D721Med (cell line): ENCODE data around the gene PACSIN2.

Source experiments
- DNase-seq: peaks from one replicate; pipeline ENCODE4 v3.0.0; 2011; ENCODE audit warnings: low spot score; ENCODE audit not compliant: insufficient read length
- FAIRE-seq: peaks from 2 replicates; lab custom pipeline; 2011; peaks lifted over from hg19 to GRCh38; lab: Jason Lieb, UNC
- TF ChIP-seq, protein P1 (sequence below): IDR thresholded peaks from 2 replicates; pipeline ENCODE4 v1.5.1; 2012; ENCODE audit warnings: mild to moderate bottlenecking, control low read depth; ENCODE audit not compliant: insufficient read depth; ENCODE audit errors: missing control alignments

Gene PACSIN2

DNA sequence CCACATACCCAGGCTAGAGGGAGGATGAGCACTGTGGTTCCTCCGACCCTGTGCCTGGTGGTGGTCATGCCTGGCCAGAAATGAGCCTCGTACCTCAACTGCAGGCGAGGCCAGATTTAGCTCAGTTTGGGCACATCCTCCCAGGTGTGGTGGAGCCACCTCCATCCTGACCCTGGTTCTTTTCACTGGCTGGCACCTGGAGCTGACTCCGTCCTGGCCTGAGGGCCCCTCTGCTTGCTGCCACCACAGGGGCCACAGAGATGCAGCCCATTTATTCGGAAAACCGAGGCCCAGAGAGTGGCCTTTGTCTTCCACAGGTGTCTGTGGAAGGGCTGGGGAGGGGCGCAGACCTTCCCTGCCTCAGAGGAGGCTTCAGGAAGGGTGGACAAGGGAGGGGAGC lies 148.8 kb downstream of the PACSIN2 start:
- TF ChIP-seq, protein P1, sequence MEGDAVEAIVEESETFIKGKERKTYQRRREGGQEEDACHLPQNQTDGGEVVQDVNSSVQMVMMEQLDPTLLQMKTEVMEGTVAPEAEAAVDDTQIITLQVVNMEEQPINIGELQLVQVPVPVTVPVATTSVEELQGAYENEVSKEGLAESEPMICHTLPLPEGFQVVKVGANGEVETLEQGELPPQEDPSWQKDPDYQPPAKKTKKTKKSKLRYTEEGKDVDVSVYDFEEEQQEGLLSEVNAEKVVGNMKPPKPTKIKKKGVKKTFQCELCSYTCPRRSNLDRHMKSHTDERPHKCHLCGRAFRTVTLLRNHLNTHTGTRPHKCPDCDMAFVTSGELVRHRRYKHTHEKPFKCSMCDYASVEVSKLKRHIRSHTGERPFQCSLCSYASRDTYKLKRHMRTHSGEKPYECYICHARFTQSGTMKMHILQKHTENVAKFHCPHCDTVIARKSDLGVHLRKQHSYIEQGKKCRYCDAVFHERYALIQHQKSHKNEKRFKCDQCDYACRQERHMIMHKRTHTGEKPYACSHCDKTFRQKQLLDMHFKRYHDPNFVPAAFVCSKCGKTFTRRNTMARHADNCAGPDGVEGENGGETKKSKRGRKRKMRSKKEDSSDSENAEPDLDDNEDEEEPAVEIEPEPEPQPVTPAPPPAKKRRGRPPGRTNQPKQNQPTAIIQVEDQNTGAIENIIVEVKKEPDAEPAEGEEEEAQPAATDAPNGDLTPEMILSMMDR, result no peak
- no peak for FAIRE-seq

DNA sequence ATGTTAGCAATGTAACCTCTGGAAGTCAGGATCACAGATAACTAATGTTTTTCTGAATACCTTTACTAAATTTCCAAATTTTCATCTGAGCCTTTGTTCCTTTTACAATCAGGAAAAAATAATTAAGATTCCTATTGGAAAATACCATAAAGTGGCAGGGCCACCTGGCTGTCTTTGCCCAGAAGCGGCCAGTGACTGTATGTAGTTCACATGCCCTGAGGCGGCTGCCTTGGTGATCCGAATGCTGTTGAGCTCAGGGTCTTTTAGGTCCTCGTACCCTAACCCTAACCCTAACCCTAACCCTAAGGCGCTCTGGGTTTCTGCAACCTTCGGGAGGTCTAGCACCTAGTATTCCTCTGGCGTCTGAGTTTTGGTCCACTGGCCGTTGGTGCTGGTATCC lies 149.4 kb downstream of the PACSIN2 start:
- FAIRE-seq, result no peak
- TF ChIP-seq, protein P1, result no peak
- no peak for DNase-seq

More for the DNA sequence above, 148.8 kb downstream of the PACSIN2 start:
- no peak for DNase-seq

GRCh38 chr22:42863349-42863961 lies 151.5 kb downstream of the PACSIN2 start:
- TF ChIP-seq, protein P1, result no peak
- DNase-seq (no peak), FAIRE-seq (no peak)

GRCh38 chr22:42862045-42862734 lies 152.8 kb downstream of the PACSIN2 start:
- FAIRE-seq (no peak), DNase-seq (no peak)
- TF ChIP-seq, protein P1, result no peak

- TF ChIP-seq, protein P1, result no peak
- no peak for FAIRE-seq
Measured at GRCh38 chr22:42860968-42861367, 154.0 kb downstream of the PACSIN2 start.

DNA sequence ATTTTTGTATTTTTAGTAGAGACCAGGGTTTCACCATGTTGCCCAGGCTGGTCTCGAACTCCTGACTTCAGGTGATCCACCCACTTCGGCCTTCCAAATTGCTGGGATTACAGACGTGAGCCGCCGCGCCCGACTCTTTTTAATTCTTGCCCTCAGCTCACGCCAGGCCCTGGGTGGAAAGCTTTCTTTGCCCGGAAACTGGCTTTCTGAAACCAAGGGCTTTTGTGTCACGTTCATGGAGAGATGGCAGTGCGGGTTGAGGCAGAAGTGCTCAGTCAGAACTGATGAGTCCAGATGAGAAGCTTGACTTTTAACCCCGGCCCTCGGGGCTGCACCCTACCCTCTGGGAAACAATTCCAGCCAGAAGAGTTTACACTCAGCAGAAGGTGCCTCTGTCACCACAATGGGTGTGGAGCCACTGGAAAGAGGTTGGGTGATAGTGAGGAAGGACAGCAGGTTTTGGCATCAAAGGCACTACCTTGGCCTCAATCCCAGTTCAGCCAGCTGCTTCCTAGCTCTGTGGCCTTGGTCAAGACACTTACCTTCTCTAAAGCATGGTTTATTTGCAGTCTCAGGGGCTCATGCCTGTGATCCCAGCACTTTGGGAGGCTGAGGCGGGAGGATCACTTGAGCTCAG lies 157.0 kb downstream of the PACSIN2 start:
- TF ChIP-seq, protein P1, result no peak
- no peak for DNase-seq
- no peak for FAIRE-seq

More at GRCh38 chr22:42860968-42861367, 154.0 kb downstream of the PACSIN2 start:
- DNase-seq, result no peak
